H1 (cell line): ENCODE data around the gene BCAM. TPM values are rescaled to one million over a fixed set of nuclear protein-coding genes. Genes with fewer than 3 reads are reported as not detected.

Source experiments
- BRCA1 ChIP-seq: IDR thresholded peaks from 2 replicates; pipeline ENCODE4 v1.6.1; 2012; ENCODE audit warnings: low read depth, low read length, improper control_type of control experiment
- CTBP2 ChIP-seq: IDR thresholded peaks from 2 replicates; pipeline ENCODE4 v1.7.0; 2011; ENCODE audit warnings: borderline replicate concordance, mild to moderate bottlenecking, moderate library complexity, mixed read lengths, low read length; ENCODE audit not compliant: insufficient read depth, insufficient read length
- GABPA ChIP-seq: IDR thresholded peaks from 2 replicates; pipeline ENCODE4 v1.6.1; 2011; ENCODE audit warnings: mild to moderate bottlenecking, low read length, moderate library complexity, borderline replicate concordance; ENCODE audit not compliant: insufficient read depth
- GTF2F1 ChIP-seq: IDR thresholded peaks from 2 replicates; pipeline ENCODE4 v1.6.1; 2012; ENCODE audit warnings: low read depth, low read length, improper control_type of control experiment, borderline replicate concordance
- KDM5A ChIP-seq: fragments of 200-600 bp; IDR thresholded peaks from 2 replicates; pipeline ENCODE4 v1.7.1; 2012; ENCODE audit warnings: mild to moderate bottlenecking, low read length, inconsistent platforms, mixed read lengths
- MAFK ChIP-seq: IDR thresholded peaks from 2 replicates; pipeline ENCODE4 v1.6.1; 2012; ENCODE audit warnings: low read depth, mild to moderate bottlenecking, improper control_type of control experiment, low read length
- POU5F1 ChIP-seq: IDR thresholded peaks from 2 replicates; pipeline ENCODE4 v1.6.1; 2011; ENCODE audit warnings: low read depth, mild to moderate bottlenecking, low read length, moderate library complexity
- SP2 ChIP-seq: IDR thresholded peaks from 2 replicates; pipeline ENCODE4 v1.6.1; 2012; ENCODE audit warnings: mild to moderate bottlenecking, low read length, inconsistent platforms
- TAF7 ChIP-seq: optimal IDR thresholded peaks from 2 replicates; pipeline ENCODE3; 2011; ENCODE audit warnings: low read depth, mild to moderate bottlenecking, inconsistent platforms, low read length, moderate library complexity, borderline replicate concordance
- TEAD4 ChIP-seq: IDR thresholded peaks from 2 replicates; pipeline ENCODE4 v1.6.1; 2012; ENCODE audit warnings: low read depth, low read length, inconsistent platforms, mixed read lengths
- polyA plus RNA-seq, 7 experiments: library from polyadenylated mRNA; depleted of rRNA in 3 of 7; stranded (reverse) in 5 of 7; unstranded in 2 of 7; fragments of >200 nt in 5 of 7; fragments of 200-250 nt in 2 of 7; gene quantifications; 1 replicate in 5 of 7; 2 replicates in 1 of 7; 4 replicates in 1 of 7; pipeline versions ENCODE4 v1.2.1 to v1.2.3, GENCODE V29; 2011 to 2013; ENCODE audit warnings: missing spikeins in 2 of 7, mixed read lengths in 2 of 7
- total RNA-seq: library from RNA; stranded (reverse); fragmentation: NEBNext Ultra II Directional; extraction: Animal tissue kit (Norgen Biotek cat#: 25700); gene quantifications from 2 replicates; pipeline ENCODE4 v1.2.1, GENCODE V29; 2021

BCAM gene
- total and polyA plus RNA-seq, 2 of the 8 experiments (the other 6 are each of a cell fraction or from before 2014, with no cell fraction given), result 32.5 to 81.4 TPM

GRCh38 chr19:44813841-44814470 lies 5.1 kb downstream of the BCAM start (continued):
- no peak for TF ChIP-seq GTF2F1
- TF ChIP-seq MAFK, result no peak
- TF ChIP-seq POU5F1, result no peak
- no peak for TF ChIP-seq SP2
- TF ChIP-seq GABPA, result no peak
- TF ChIP-seq TEAD4, result no peak
- no peak for TF ChIP-seq CTBP2
- no peak for TF ChIP-seq TAF7
- no peak for TF ChIP-seq BRCA1
- no peak for TF ChIP-seq KDM5A
